IMR-90 (cell line): ENCODE results near the gene CALML3. TPM values are rescaled to one million over a fixed set of nuclear protein-coding genes. Genes with fewer than 3 reads are reported as not detected.
A peak's percentile ranks its signal among the peaks of the same experiment; 100 is the strongest.

Experiments
- ATAC-seq: fragments of 200-7000 bp; cut with Tn5 transposase; 2 replicates; pipeline ENCODE4 v1.9.1; 2020; ENCODE audit warnings: low read depth, mild to moderate bottlenecking, moderate library complexity
- BruUV-seq: library from RNA; stranded (reverse); fragments of 400-500 nt; replicated peaks from 2 replicates; lab custom pipeline; 2021; lab: Mats Ljungman, UMichigan
- CTCF ChIA-PET: fragments of 300-600 bp; formaldehyde crosslinking; extraction: SDS; loops from one replicate; lab custom pipeline; 2021; ENCODE audit warnings: antibody characterized with exemption; lab: Yijun Ruan, JAX
- POLR2A ChIA-PET: fragments of 300-600 bp; sonication (Branson Sonifier 250); formaldehyde crosslinking; loops from one replicate; lab custom pipeline; 2022; ENCODE audit warnings: antibody characterized with exemption; ENCODE audit not compliant: unreplicated experiment; lab: Charles Lee
- DNase-seq: peaks from one replicate; pipeline ENCODE4 v3.0.0; 2013
- H2AFZ ChIP-seq: replicated peaks from 2 replicates; pipeline ENCODE3; 2013; ENCODE audit warnings: low read length, mild to moderate bottlenecking; ENCODE audit not compliant: poor library complexity
- H2AK5ac ChIP-seq: 2 replicates; pipeline ENCODE4 v1.6.1; 2013; ENCODE audit warnings: low read depth, low read length, inconsistent platforms
- H2AK9ac ChIP-seq: replicated peaks from 2 replicates; pipeline ENCODE3; 2013; ENCODE audit warnings: mild to moderate bottlenecking, low read depth, low read length, moderate library complexity; ENCODE audit not compliant: poor library complexity
- H2BK120ac ChIP-seq: 2 replicates; pipeline ENCODE4 v1.6.1; 2013; ENCODE audit warnings: low read depth, low read length, inconsistent platforms
- H2BK15ac ChIP-seq: 3 replicates; pipeline ENCODE4 v1.6.1; 2013; ENCODE audit warnings: low read depth, low read length, inconsistent platforms
- H2BK20ac ChIP-seq: 2 replicates; pipeline ENCODE4 v1.6.1; 2013; ENCODE audit warnings: low read depth, mild to moderate bottlenecking, inconsistent platforms, low read length, moderate library complexity
- H2BK5ac ChIP-seq: 2 replicates; pipeline ENCODE4 v1.6.1; 2013; ENCODE audit warnings: mild to moderate bottlenecking, low read depth, low read length, inconsistent platforms; ENCODE audit not compliant: poor library complexity, severe bottlenecking
- H3K14ac ChIP-seq: replicated peaks from 2 replicates; pipeline ENCODE4 v1.6.1; 2013; ENCODE audit warnings: low read depth, low read length, inconsistent platforms
- H3K18ac ChIP-seq: 2 replicates; pipeline ENCODE4 v1.6.1; 2013; ENCODE audit warnings: low read depth, low read length, control low read depth
- H3K23ac ChIP-seq: 2 replicates; pipeline ENCODE4 v1.6.1; 2013; ENCODE audit warnings: low read depth, low read length, inconsistent platforms
- H3K27ac ChIP-seq: 2 replicates; pipeline ENCODE4 v1.5.1; 2013; ENCODE audit warnings: mild to moderate bottlenecking, control low read depth, low read length; ENCODE audit not compliant: insufficient read depth
- H3K27me3 ChIP-seq: 2 replicates; pipeline ENCODE4 v1.6.1; 2013; ENCODE audit warnings: low read length; ENCODE audit not compliant: control insufficient read depth, insufficient read depth
- H3K36me3 ChIP-seq: 2 replicates; pipeline ENCODE4 v1.6.1; 2013; ENCODE audit warnings: low read length, mixed read lengths; ENCODE audit not compliant: control insufficient read depth, insufficient read depth
- H3K4ac ChIP-seq: 2 replicates; pipeline ENCODE4 v1.6.1; 2013; ENCODE audit warnings: low read depth, low read length, inconsistent platforms
- H3K4me1 ChIP-seq: 2 replicates; pipeline ENCODE4 v1.6.1; 2013; ENCODE audit warnings: low read length, mixed read lengths; ENCODE audit not compliant: control insufficient read depth, insufficient read depth
- H3K4me2 ChIP-seq: 2 replicates; pipeline ENCODE4 v1.6.1; 2013; ENCODE audit warnings: low read depth, mild to moderate bottlenecking, control low read depth, low read length, moderate library complexity
- H3K4me3 ChIP-seq: 2 replicates; pipeline ENCODE4 v1.5.1; 2013; ENCODE audit warnings: low read depth, mild to moderate bottlenecking, control low read depth, low read length, moderate library complexity; ENCODE audit not compliant: insufficient read depth
- H3K56ac ChIP-seq: 2 replicates; pipeline ENCODE4 v1.6.1; 2013; ENCODE audit warnings: low read length, inconsistent platforms; ENCODE audit not compliant: insufficient read depth; ENCODE audit errors: extremely low read depth
- H3K79me1 ChIP-seq, 2 experiments: 2 replicates each; pipeline ENCODE4 v1.6.1; 2013; ENCODE audit warnings: low read length in 2 of 2, inconsistent platforms in 1 of 2, low read depth in 1 of 2
- H3K9ac ChIP-seq: 2 replicates; pipeline ENCODE4 v1.6.1; 2013; ENCODE audit warnings: low read depth, low read length, control low read depth
- H3K9me1 ChIP-seq: 2 replicates; pipeline ENCODE4 v1.6.1; 2013; ENCODE audit warnings: low read length, inconsistent platforms; ENCODE audit not compliant: insufficient read depth
- H3K9me3 ChIP-seq: 2 replicates; pipeline ENCODE4 v1.6.1; 2013; ENCODE audit warnings: low read length; ENCODE audit not compliant: control insufficient read depth, insufficient read depth
- H4K20me1 ChIP-seq: 2 replicates; pipeline ENCODE4 v1.6.1; 2013; ENCODE audit warnings: low read length, inconsistent platforms; ENCODE audit not compliant: insufficient read depth
- H4K5ac ChIP-seq: 2 replicates; pipeline ENCODE4 v1.6.1; 2013; ENCODE audit warnings: mild to moderate bottlenecking, low read depth, low read length, control low read depth
- H4K8ac ChIP-seq, 2 experiments: 2 replicates each; pipeline ENCODE4 v1.6.1; 2013; ENCODE audit warnings: low read depth in 2 of 2, low read length in 2 of 2, control low read depth in 1 of 2, inconsistent platforms in 1 of 2
- H4K91ac ChIP-seq: 2 replicates; pipeline ENCODE4 v1.6.1; 2013; ENCODE audit warnings: low read depth, low read length, inconsistent platforms; ENCODE audit not compliant: insufficient read depth
- CEBPB ChIP-seq: IDR thresholded peaks from 2 replicates; pipeline ENCODE4 v1.6.1; 2012; ENCODE audit warnings: low read depth, low read length, improper control_type of control experiment
- CHD1 ChIP-seq: IDR thresholded peaks from 2 replicates; pipeline ENCODE4 v1.6.1; 2012; ENCODE audit warnings: low read depth, low read length, improper control_type of control experiment
- CTCF ChIP-seq: conservative IDR thresholded peaks from 2 replicates; pipeline ENCODE4 v1.5.1; 2012; ENCODE audit warnings: mild to moderate bottlenecking, low read depth, low read length, improper control_type of control experiment
- MXI1 ChIP-seq: IDR thresholded peaks from 2 replicates; pipeline ENCODE4 v1.6.1; 2012; ENCODE audit warnings: low read depth, mild to moderate bottlenecking, low read length, moderate library complexity, borderline replicate concordance
- POLR2A ChIP-seq: IDR thresholded peaks from 2 replicates; pipeline ENCODE4 v1.6.1; 2012; ENCODE audit warnings: mild to moderate bottlenecking, low read depth, low read length
- RAD21 ChIP-seq: IDR thresholded peaks from 2 replicates; pipeline ENCODE4 v1.6.1; 2012; ENCODE audit warnings: low read length, improper control_type of control experiment
- SMC3 ChIP-seq: fragments of 150-350 bp; IDR thresholded peaks from 2 replicates; pipeline ENCODE4 v1.6.1; 2016; ENCODE audit warnings: low read depth, mild to moderate bottlenecking, antibody characterized with exemption, low read length, moderate library complexity
- USF2 ChIP-seq: fragments of 150-350 bp; IDR thresholded peaks from 2 replicates; pipeline ENCODE4 v1.6.1; 2017; ENCODE audit warnings: mild to moderate bottlenecking, antibody characterized with exemption, low read length, low read depth
- WGBS, 2 experiments: methylation state at CpG; one replicate each; pipeline versions ENCODE4 v1.1.5 to v1.1.7; 2013; ENCODE audit warnings: missing lambda C conversion rate in 2 of 2; ENCODE audit not compliant: insufficient read length in 1 of 2; ENCODE audit errors: extremely low coverage in 2 of 2; 5-methylcytosine and 5-hydroxymethylcytosine counted together
- dilution Hi-C: fragments of 300-500 bp; cut with HindIII; formaldehyde crosslinking; loops from one replicate; pipeline ENCODE4 v1.14.3; 2018; ENCODE audit warnings: low sequenced_read_pairs; ENCODE audit not compliant: unreplicated experiment
- in situ Hi-C: fragments of 300-500 bp; cut with MboI; formaldehyde crosslinking; loops from 3 replicates; pipeline ENCODE4 v1.14.3; 2019; ENCODE audit warnings: low sequenced_read_pairs, inconsistent platforms, mixed read lengths
- intact Hi-C: fragments of 100-400 bp; cut with micrococcal nuclease; formaldehyde crosslinking; loops from 2 replicates; pipeline ENCODE4 v1.10.0; 2022
- polyA plus RNA-seq, 3 experiments: library from polyadenylated mRNA; depleted of rRNA; stranded (reverse); fragments of >200 nt; gene quantifications; 2 replicates each; pipeline ENCODE4 v1.2.3, GENCODE V29; 2012; ENCODE audit warnings: low replicate concordance in 1 of 3
- total RNA-seq: library from RNA; depleted of rRNA; stranded (reverse); fragments of >200 nt; gene quantifications from 2 replicates; pipeline ENCODE4 v1.2.3, GENCODE V29; 2012

The CALML3 gene
- total and polyA plus RNA-seq, 2 of the 4 experiments (the other 2 are of a cell fraction), result not detected

DNA sequence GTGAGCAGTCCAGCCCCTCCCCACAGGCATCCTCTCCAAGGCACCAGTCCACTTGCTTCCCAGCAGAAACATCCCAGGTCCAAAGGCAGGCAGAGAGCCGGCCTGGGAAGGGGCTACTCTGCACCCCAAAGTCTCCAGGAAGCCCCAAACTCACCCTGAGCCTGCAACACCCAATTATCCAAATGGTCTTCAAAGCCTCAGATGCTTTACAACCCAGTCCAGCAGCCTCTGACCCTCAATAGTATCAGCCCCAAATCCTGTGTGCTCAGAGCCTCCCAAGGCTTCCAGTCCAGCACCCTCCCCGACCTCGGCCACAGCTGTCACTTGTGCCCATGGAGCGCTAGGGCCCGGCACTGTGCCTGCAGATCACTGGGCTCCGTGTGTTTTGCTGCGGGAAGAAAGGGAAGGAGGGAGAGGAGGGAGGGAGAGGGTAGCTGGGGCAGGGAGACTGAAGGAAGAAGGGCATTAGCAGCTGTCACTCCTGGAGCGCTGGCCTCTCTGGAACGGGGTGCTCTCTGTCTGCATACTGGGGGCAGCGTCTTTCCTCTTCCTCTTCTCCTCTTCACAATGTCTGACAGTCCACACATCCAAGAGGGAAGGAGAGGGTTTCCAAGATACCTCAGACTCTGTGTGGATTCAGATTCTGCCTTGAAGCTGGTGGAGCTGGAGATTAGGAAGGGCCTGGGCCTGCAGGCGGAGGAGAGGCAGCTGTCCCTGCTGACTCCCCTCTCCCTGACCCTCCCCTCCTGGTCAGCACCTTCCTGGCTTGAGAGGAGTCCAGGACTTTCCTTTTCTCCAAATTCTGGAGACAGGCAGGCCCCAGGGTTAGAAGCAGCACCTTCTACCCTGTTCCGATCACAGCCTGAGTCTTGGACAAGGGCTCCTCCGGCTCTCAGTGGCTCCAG lies 38.6 kb upstream of the CALML3 start:
- no peaks in the 10 kb centered on the region for H4K20me1 ChIP-seq
- H2BK5ac ChIP-seq, result no peak overlapping the region
- no peak overlapping the region for H2BK20ac ChIP-seq
- no peak overlapping the region for H4K8ac ChIP-seq
- no peak overlapping the region for H2AK5ac ChIP-seq
- in situ Hi-C loops (no loop called here), dilution Hi-C loops (no loop called here), intact Hi-C loops (no loop called here)
- no peak overlapping the region for H3K9ac ChIP-seq
- H3K4me1 ChIP-seq, result no peaks in the 10 kb centered on the region
- H3K4me2 ChIP-seq, result no peak overlapping the region
- no peaks in the 10 kb centered on the region for H3K36me3 ChIP-seq
- no peak for DNase-seq
- peaks cover 10% of the 10 kb centered on the region; the same call in 1 of the 2 replicates for H3K27me3 ChIP-seq
- CTCF ChIA-PET, result interaction anchor here (2.2 kb wide), 1 partner anchor 137 kb away, joined by 6 read pairs; no protein-coding TSS in a partner anchor
- no peak overlapping the region for H3K27ac ChIP-seq
- no peak overlapping the region for H3K4ac ChIP-seq
- no peak overlapping the region for H3K56ac ChIP-seq
- H3K9me1 ChIP-seq, result 0 out of 2 replicates have a peak, but pooled peaks cover 3% of the 10 kb centered on the region
- ATAC-seq, result no peak
- H3K4me3 ChIP-seq, result no peak overlapping the region
- no peak overlapping the region for H3K14ac ChIP-seq
- no peak overlapping the region for H4K5ac ChIP-seq
- peak overlapping the region; percentile 56 for H2AFZ ChIP-seq
- no peak overlapping the region for H3K23ac ChIP-seq
- H2AK9ac ChIP-seq, result no peak overlapping the region
- H2BK15ac ChIP-seq, result no peak overlapping the region
- WGBS, 2 experiments, result 90% methylated on average over 2 of the region's 13 CpGs; no CpG with 5 or more reads in 1 of the 2 experiments
- no peak overlapping the region for H2BK120ac ChIP-seq
- POLR2A ChIA-PET, result no interaction called here
- no peak overlapping the region for H3K18ac ChIP-seq
- no TSS peak for BruUV-seq
- TF ChIP-seq SMC3 (no peak), CEBPB (no peak), USF2 (no peak), MXI1 (no peak), CTCF (no peak), POLR2A (no peak), CHD1 (no peak), RAD21 (no peak)
- H3K79me1 ChIP-seq, result no peaks in the 10 kb centered on the region
- no peak overlapping the region for H4K91ac ChIP-seq
- H3K9me3 ChIP-seq, result peaks cover 2% of the 10 kb centered on the region
